Nephron (organoid): ENCODE measurements around the gene KRTAP4-7.

ENCODE experiments used
- H3K27ac Mint-ChIP-seq, 3 experiments: 2 replicates each; pipeline ENCODE4 v1.8.0; 2020; ENCODE audit warnings: mixed read lengths in 3 of 3, mild to moderate bottlenecking in 2 of 3, moderate library complexity in 1 of 3
- H3K27me3 Mint-ChIP-seq: 2 replicates; pipeline ENCODE4 v1.8.0; 2021; ENCODE audit warnings: low read depth, mild to moderate bottlenecking, moderate library complexity, mixed read lengths
- H3K36me3 Mint-ChIP-seq: 2 replicates; pipeline ENCODE4 v1.8.0; 2020; ENCODE audit warnings: low read depth, mixed read lengths
- H3K4me1 Mint-ChIP-seq: 2 replicates; pipeline ENCODE4 v1.8.0; 2020; ENCODE audit warnings: mixed read lengths
- H3K4me3 Mint-ChIP-seq, 3 experiments: 2 replicates each; pipeline ENCODE4 v1.8.0; 2020; ENCODE audit warnings: mild to moderate bottlenecking in 3 of 3, mixed read lengths in 3 of 3, moderate library complexity in 2 of 3
- H3K9me3 Mint-ChIP-seq: 2 replicates; pipeline ENCODE4 v1.8.0; 2020; ENCODE audit warnings: mixed read lengths
- CTCF ChIP-seq, 3 experiments: fragments of 200-600 bp; sonication (generic); IDR thresholded peaks; one replicate each; pipeline ENCODE4 v1.5.0; 2021; ENCODE audit warnings: antibody characterized with exemption in 3 of 3; ENCODE audit not compliant: unreplicated experiment in 3 of 3

KRTAP4-7 gene

DNA sequence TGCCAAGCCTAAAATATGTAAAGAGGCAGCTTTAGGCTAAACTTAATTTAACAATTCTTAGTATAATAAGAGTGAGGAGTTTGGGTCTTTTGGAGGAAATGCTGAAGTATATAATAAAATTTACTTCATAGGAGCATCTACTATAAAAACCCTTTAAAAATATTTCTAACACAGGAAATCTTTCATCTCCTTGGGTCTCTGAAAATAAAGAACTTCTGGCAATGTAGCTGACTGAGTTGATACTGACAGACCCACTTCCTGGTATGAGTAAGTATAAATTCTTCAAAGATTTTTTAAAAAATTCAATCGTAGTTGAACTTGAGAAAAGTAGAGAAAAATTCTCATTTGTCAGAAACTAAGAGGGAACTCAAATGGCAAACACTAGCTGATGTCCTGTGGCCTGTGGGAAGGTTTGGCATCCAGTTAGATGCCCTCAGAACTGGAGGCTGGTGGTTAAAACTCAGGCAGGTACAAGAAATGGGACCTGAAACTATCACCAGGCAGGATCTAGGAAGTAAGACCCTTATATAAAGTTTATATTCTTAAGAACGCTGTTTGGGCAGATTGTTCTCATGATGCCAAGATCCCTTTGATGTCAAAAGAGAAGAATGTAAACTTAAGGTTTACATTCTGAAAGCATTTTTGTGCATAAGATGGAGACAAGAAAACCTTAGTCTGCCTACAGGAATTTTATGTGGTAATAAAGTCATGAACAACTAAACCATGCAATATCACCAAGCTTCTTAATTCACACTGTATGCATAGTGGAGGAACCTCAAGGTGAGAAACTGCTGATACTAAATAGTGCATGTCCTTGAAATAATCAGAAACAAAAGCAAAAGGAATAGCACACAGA lies 50.2 kb downstream of the KRTAP4-7 start:
- peaks cover 9% of the 10 kb centered on the region for H3K9me3 Mint-ChIP-seq
- no peak overlapping the region for H3K4me3 Mint-ChIP-seq
- peaks cover 7% of the 10 kb centered on the region for H3K27me3 Mint-ChIP-seq
- H3K27ac Mint-ChIP-seq, result no peak overlapping the region
- H3K36me3 Mint-ChIP-seq, result no peaks in the 10 kb centered on the region
- no peak for TF ChIP-seq CTCF (IDR thresholded peaks at IDR 0.05; ENCODE audit: unreplicated experiment in 3 of 3)
- H3K4me1 Mint-ChIP-seq, result no peaks in the 10 kb centered on the region
